ENCODE data around the gene EIPR1. TPM values are rescaled to one million over a fixed set of nuclear protein-coding genes. Genes with fewer than 3 reads are reported as not detected.

The EIPR1 gene
- total RNA-seq, 1 donor from 2014 or later = 35.9 TPM

DNA sequence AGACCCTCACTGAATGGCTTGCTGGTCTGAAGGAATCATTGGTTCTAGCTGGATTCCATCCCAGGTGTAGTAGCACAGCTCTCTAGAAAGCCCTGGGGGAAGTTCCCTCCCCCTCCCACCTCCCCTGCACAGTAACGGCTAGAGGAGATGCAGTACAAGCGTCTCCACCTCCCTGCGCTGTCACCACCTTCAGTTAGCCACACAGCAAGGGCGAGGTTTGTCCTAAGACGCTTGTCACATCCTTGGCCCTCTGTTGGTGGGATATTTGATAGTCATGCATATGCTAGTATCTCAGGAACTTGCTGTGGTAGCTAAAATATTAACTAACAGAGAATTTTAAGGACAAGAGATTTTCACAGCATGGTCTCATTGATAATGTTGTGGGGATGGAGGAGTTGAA lies 21.2 kb upstream of the EIPR1 start:
- no peak for DNase-seq (ENCODE audit: low spot score)
- H3K36me3 Mint-ChIP-seq (ENCODE audit: low read depth, unreplicated experiment) = peaks cover 33% of the 10 kb centered on the region
- H3K9me3 Mint-ChIP-seq (ENCODE audit: unreplicated experiment) = peaks cover 7% of the 10 kb centered on the region
- TF ChIP-seq CTCF (IDR thresholded peaks at IDR 0.05; ENCODE audit: unreplicated experiment) = no peak
- no peak overlapping the region for H3K4me3 Mint-ChIP-seq (ENCODE audit: unreplicated experiment)
- H3K27me3 Mint-ChIP-seq (ENCODE audit: unreplicated experiment) = peaks cover 8% of the 10 kb centered on the region
- H3K27ac Mint-ChIP-seq (ENCODE audit: unreplicated experiment) = no peak overlapping the region
- peaks cover 10% of the 10 kb centered on the region for H3K4me1 Mint-ChIP-seq (ENCODE audit: unreplicated experiment)

DNA sequence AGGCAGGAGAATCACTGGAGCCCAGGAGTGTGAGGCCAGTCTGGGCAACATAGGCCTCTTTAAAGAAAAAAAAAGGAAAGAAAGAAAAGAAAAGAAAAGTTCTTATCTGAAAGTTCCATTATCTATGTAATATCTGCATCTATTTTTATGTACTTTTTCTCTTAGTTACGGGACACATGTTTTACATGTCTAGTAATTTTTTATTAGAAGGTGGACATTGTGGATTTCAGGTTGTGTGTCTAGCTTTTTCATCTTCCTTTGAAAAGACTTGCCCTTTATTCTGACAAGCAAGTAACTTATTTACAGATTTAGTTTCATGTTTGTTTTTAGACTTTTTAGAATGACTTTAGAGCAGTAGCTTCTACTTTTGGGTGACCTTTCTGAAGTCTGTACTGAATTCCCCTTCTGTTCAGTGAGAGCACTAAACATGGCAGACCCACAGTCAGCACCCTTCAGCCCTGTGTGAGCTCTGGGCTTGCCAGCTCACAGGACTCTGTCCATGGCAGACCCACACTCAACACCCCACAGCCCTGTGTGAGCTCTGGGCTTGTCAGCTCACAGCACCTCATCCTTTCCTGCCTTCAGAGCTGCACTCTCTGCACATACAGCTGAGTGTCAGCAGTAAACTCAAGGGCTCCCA lies 19.4 kb upstream of the EIPR1 start:
- peaks cover 7% of the 10 kb centered on the region for H3K9me3 Mint-ChIP-seq (ENCODE audit: unreplicated experiment)
- H3K4me1 Mint-ChIP-seq (ENCODE audit: unreplicated experiment) = peaks cover 13% of the 10 kb centered on the region
- TF ChIP-seq CTCF (IDR thresholded peaks at IDR 0.05; ENCODE audit: unreplicated experiment) = no peak
- DNase-seq (ENCODE audit: low spot score) = no peak
- peaks cover 46% of the 10 kb centered on the region for H3K36me3 Mint-ChIP-seq (ENCODE audit: low read depth, unreplicated experiment)
- H3K27ac Mint-ChIP-seq (ENCODE audit: unreplicated experiment) = no peak overlapping the region
- peaks cover 7% of the 10 kb centered on the region for H3K27me3 Mint-ChIP-seq (ENCODE audit: unreplicated experiment)
- H3K4me3 Mint-ChIP-seq (ENCODE audit: unreplicated experiment) = no peak overlapping the region

DNA sequence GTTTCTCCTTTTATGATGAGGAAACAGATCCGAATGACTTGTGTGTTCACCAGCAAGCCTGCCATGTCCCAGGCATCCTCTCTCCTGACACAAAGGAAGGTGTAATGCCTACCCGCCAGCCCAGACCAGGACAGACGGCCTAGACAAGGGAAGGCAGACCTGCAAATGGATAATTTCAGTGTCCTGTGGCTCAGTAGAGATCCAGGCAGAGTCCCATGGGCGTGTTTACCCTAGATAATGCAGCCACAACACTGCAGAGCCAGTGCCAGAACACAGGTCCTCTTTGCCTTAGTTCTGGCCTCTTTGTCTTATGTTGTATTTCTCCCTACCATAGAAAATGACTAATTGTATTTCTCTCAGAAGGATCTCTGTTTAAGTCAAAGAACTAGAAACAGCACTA lies 14.6 kb upstream of the EIPR1 start:
- peaks cover 3% of the 10 kb centered on the region for H3K27me3 Mint-ChIP-seq (ENCODE audit: unreplicated experiment)
- no peak for DNase-seq (ENCODE audit: low spot score)
- TF ChIP-seq CTCF (IDR thresholded peaks at IDR 0.05; ENCODE audit: unreplicated experiment) = no peak
- peaks cover 3% of the 10 kb centered on the region for H3K4me1 Mint-ChIP-seq (ENCODE audit: unreplicated experiment)
- H3K4me3 Mint-ChIP-seq (ENCODE audit: unreplicated experiment) = no peak overlapping the region
- peaks cover 7% of the 10 kb centered on the region for H3K9me3 Mint-ChIP-seq (ENCODE audit: unreplicated experiment)
- peaks cover 57% of the 10 kb centered on the region for H3K36me3 Mint-ChIP-seq (ENCODE audit: low read depth, unreplicated experiment)
- H3K27ac Mint-ChIP-seq (ENCODE audit: unreplicated experiment) = no peak overlapping the region

DNA sequence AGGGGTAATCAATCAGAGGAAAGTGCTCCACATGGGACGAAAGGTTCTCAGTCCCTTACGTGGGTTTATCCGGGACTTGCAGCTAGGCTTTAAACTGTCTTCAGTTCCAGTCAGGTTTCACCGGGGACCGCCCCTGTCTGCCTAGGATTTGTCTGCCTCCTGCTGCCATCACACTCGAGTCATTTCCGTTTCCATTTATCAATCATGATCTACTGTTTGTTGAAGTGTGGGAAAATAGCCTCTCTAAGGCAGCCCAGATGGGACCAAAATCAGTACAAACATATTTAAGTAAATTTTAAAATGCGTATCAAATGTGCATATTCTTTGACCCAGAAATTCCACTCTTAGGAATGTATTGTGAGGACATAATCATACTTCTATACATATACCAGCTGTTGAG lies 12.4 kb upstream of the EIPR1 start:
- Mint-ChIP-seq H3K4me3 (ENCODE audit: unreplicated experiment) (no peak overlapping the region), H3K27ac (ENCODE audit: unreplicated experiment) (no peak overlapping the region), H3K27me3 (ENCODE audit: unreplicated experiment) (peaks cover 2% of the 10 kb centered on the region), H3K36me3 (ENCODE audit: low read depth, unreplicated experiment) (peaks cover 43% of the 10 kb centered on the region), H3K4me1 (ENCODE audit: unreplicated experiment) (peaks cover 3% of the 10 kb centered on the region), H3K9me3 (ENCODE audit: unreplicated experiment) (no peaks in the 10 kb centered on the region)
- TF ChIP-seq CTCF (IDR thresholded peaks at IDR 0.05; ENCODE audit: unreplicated experiment) = no peak
- DNase-seq (ENCODE audit: low spot score) = no peak

GRCh38 chr2:3389193-3389592 lies 11.6 kb upstream of the EIPR1 start:
- TF ChIP-seq CTCF (IDR thresholded peaks at IDR 0.05; ENCODE audit: unreplicated experiment) = no peak
- Mint-ChIP-seq H3K27me3 (ENCODE audit: unreplicated experiment) (peaks cover 2% of the 10 kb centered on the region), H3K4me3 (ENCODE audit: unreplicated experiment) (no peak overlapping the region), H3K27ac (ENCODE audit: unreplicated experiment) (no peak overlapping the region), H3K4me1 (ENCODE audit: unreplicated experiment) (peaks cover 3% of the 10 kb centered on the region), H3K36me3 (ENCODE audit: low read depth, unreplicated experiment) (peaks cover 38% of the 10 kb centered on the region), H3K9me3 (ENCODE audit: unreplicated experiment) (no peaks in the 10 kb centered on the region)
- DNase-seq (ENCODE audit: low spot score) = no peak

All from endothelial cell (in vitro differentiated cells).